Heart left ventricle (tissue), 16 donors: Measurements from ENCODE around the gene ZNF146. TPM values are rescaled to one million over a fixed set of nuclear protein-coding genes. Genes with fewer than 3 reads are reported as not detected.

Experiments
- ATAC-seq, 4 donors: fragments of 200-7000 bp; cut with Tn5 transposase; one replicate each; pipeline ENCODE4 v1.9.1; 2020 to 2022; ENCODE audit warnings: moderate library complexity in 4 of 4, mild to moderate bottlenecking in 3 of 4, moderate number of reproducible peaks in 1 of 4
- DNase-seq, 5 donors: peaks; one replicate each; pipeline ENCODE4 v3.0.0-alpha.2; 2020
- H3K27ac ChIP-seq, 12 donors: fragments of 200-600 bp; sonication (generic) in 4 of 12; one replicate each; pipeline versions ENCODE4 v1.5.0 to v1.8.0; 2016 to 2022; ENCODE audit warnings: mild to moderate bottlenecking in 2 of 12
- H3K27me3 ChIP-seq, 9 donors: fragments of 200-600 bp; sonication (generic) in 2 of 9; one replicate each; pipeline versions ENCODE4 v1.5.1 to v1.8.0; 2016 to 2022; ENCODE audit warnings: mild to moderate bottlenecking in 3 of 9
- H3K36me3 ChIP-seq, 9 donors: fragments of 200-600 bp; sonication (generic) in 2 of 9; one replicate each; pipeline versions ENCODE4 v1.5.0 to v1.8.0; 2018 to 2022; ENCODE audit warnings: mild to moderate bottlenecking in 2 of 9
- H3K4me1 ChIP-seq, 12 donors: fragments of 200-600 bp; sonication (generic) in 4 of 12; one replicate each; pipeline versions ENCODE4 v1.5.0 to v1.8.0; 2016 to 2022; ENCODE audit warnings: mild to moderate bottlenecking in 3 of 12
- H3K4me3 ChIP-seq, 12 donors: fragments of 200-600 bp; sonication (generic) in 4 of 12; one replicate each; pipeline versions ENCODE4 v1.5.0 to v1.8.0; 2017 to 2022; ENCODE audit warnings: mild to moderate bottlenecking in 9 of 12, moderate library complexity in 4 of 12
- H3K9me3 ChIP-seq, 12 donors: fragments of 200-600 bp; sonication (generic) in 4 of 12; one replicate each; pipeline versions ENCODE4 v1.5.0 to v1.8.0; 2016 to 2022; ENCODE audit warnings: mild to moderate bottlenecking in 1 of 12
- CTCF ChIP-seq, 12 donors: fragments of 200-600 bp; sonication (generic) in 4 of 12; IDR thresholded peaks; one replicate each; pipeline versions ENCODE4 v1.5.0 to v1.8.0; 2018 to 2022; ENCODE audit warnings: antibody characterized with exemption in 12 of 12, mild to moderate bottlenecking in 5 of 12
- POLR2A ChIP-seq, 2 donors: fragments of 450-650 bp; IDR thresholded peaks; one replicate each; pipeline ENCODE4 v1.6.1; 2017; ENCODE audit warnings: antibody characterized with exemption in 2 of 2, mild to moderate bottlenecking in 2 of 2, moderate library complexity in 2 of 2
- WGBS, 4 donors: extraction: QIAGEN DNeasy Blood & Tissue Kit in 2 of 4; methylation state at CpG; one replicate each; pipeline versions ENCODE4 v1.1.5 to v1.1.7; 2013 to 2018; 5-methylcytosine and 5-hydroxymethylcytosine counted together
- intact Hi-C, 10 donors: fragments of 100-400 bp; cut with DNase I; formaldehyde crosslinking; loops; one replicate each; pipeline versions ENCODE4 v1.11.1 to v1.14.2; 2022
- polyA plus RNA-seq, 2 donors: library from polyadenylated mRNA; stranded (reverse); fragments of 200-250 nt; gene quantifications; one replicate each; pipeline ENCODE4 v1.2.3, GENCODE V29; 2013
- total RNA-seq, 9 donors: library from RNA; depleted of rRNA in 2 of 9; stranded (reverse); fragments of >200 nt in 2 of 9; fragmentation: NEBNext Ultra II Directional in 3 of 9; extraction: Animal tissue kit (Norgen Biotek cat#: 25700) in 3 of 9; gene quantifications; one replicate each; pipeline versions ENCODE4 v1.1.0 to v1.2.4, GENCODE V29; 2016 to 2023
- donor health status: ischemic (EF 13 %, LVEDD 7.1; RV severe dilation, severe dysfunction).
- donor health status: healthy with polysubstance abuse.
- donor health status: DM: no; HTN: yes; CAD: no.
- donor health status: DM: no; HTN: no; CAD: no.
- donor health status: ischemic (EF 25% LVEDD 6.9; RV normal size, moderate dysfunction).
- donor health status: ischemic (EF 25% LVEDD 5.7; RV mildly dilated, moderate dysfunction).
- donor health status: healthy.
- donor health status: DM: yes; HTN: yes; CAD: no.
- donor health status: ischemic (EF 35%, LVEDD 5.7; RV mildly dilated, moderate dysfunction).
- donor health status: nonischemic (EF 11% LVEDD 7.7; RV severe dilation, severe dysfunction).
- donor health status: DM: yes; HTN: yes; CAD: no.
- donor health status: PGD.
- donor health status: ischemic (EF 29% LVEDD 5.4; RV normal size, mild dysfunction).
- donor health status: nonischemic (EF 23%, LVEDD 6.1; RV moderate dilation, normal function).

ZNF146 gene
- total and polyA plus RNA-seq, 11 donors = 14.1 to 53.7 (median 35.1) TPM

GRCh38 chr19:36259211-36259610 lies 44.3 kb downstream of the ZNF146 start:
- no peak for ATAC-seq
- intact Hi-C loops = no loop called here
- Histone ChIP-seq H3K27ac (no peak overlapping the region), H3K9me3 (no peaks in the 10 kb centered on the region), H3K36me3 (no peaks in the 10 kb centered on the region), H3K4me3 (no peak overlapping the region), H3K27me3 (no peaks in the 10 kb centered on the region), H3K4me1 (peaks cover 0 to 10% (median 0%) of the 10 kb centered on the region in 12 donors)
- DNase-seq = no peak
- 94 to 97% (median 96%) methylated on average over 19 to 20 of the region's 20 CpGs for WGBS, 4 donors
- no peak for TF ChIP-seq POLR2A (IDR thresholded peaks at IDR 0.05)
- no peak for TF ChIP-seq CTCF (IDR thresholded peaks at IDR 0.05)

GRCh38 chr19:36265064-36265463 lies 50.2 kb downstream of the ZNF146 start:
- ATAC-seq = peak in 2 of 4 donors; percentile 68 to 71
- Histone ChIP-seq H3K36me3 (no peaks in the 10 kb centered on the region), H3K4me3 (no peak overlapping the region), H3K27me3 (no peaks in the 10 kb centered on the region), H3K27ac (no peak overlapping the region), H3K4me1 (peaks cover 0 to 3% (median 0%) of the 10 kb centered on the region in 12 donors), H3K9me3 (peaks cover 0 to 9% (median 0%) of the 10 kb centered on the region in 12 donors)
- intact Hi-C loops = no loop called here
- DNase-seq = peak in 1 of 5 donors; percentile 30
- WGBS, 4 donors = 78 to 89% (median 86%) methylated on average over 3 to 4 of the region's 4 CpGs
- no peak for TF ChIP-seq CTCF (IDR thresholded peaks at IDR 0.05)
- no peak for TF ChIP-seq POLR2A (IDR thresholded peaks at IDR 0.05)

- peak overlapping the region in 4 of 12 donors; percentile 54 to 73 (median 66) for H3K27ac ChIP-seq
- H3K4me1 ChIP-seq = peaks cover 0 to 3% (median 0%) of the 10 kb centered on the region in 12 donors
- peak in 2 of 4 donors; percentile 10 to 34 for ATAC-seq
- intact Hi-C loops = no loop called here
- H3K36me3 ChIP-seq = no peaks in the 10 kb centered on the region
- peak overlapping the region in 8 of 12 donors; percentile 17 to 71 (median 30) for H3K4me3 ChIP-seq
- 87 to 97% (median 92%) methylated on average over 30 to 35 of the region's 35 CpGs for WGBS, 4 donors
- DNase-seq = no peak
- no peaks in the 10 kb centered on the region for H3K27me3 ChIP-seq
- no peak for TF ChIP-seq CTCF (IDR thresholded peaks at IDR 0.05)
- TF ChIP-seq POLR2A (IDR thresholded peaks at IDR 0.05) = no peak
- H3K9me3 ChIP-seq = peaks cover 0 to 9% (median 0%) of the 10 kb centered on the region in 12 donors
These were observed 51.0 kb downstream of the ZNF146 start for GRCh38 chr19:36265856-36266374.

GRCh38 chr19:36266375-36266961 lies 51.6 kb downstream of the ZNF146 start:
- Histone ChIP-seq H3K36me3 (no peaks in the 10 kb centered on the region), H3K27me3 (no peaks in the 10 kb centered on the region), H3K4me3 (peak overlapping the region in 8 of 12 donors; percentile 17 to 71 (median 30)), H3K27ac (peak overlapping the region in 4 of 12 donors; percentile 54 to 73 (median 66)), H3K9me3 (peaks cover 0 to 9% (median 0%) of the 10 kb centered on the region in 12 donors), H3K4me1 (peaks cover 0 to 3% (median 0%) of the 10 kb centered on the region in 12 donors)
- DNase-seq (peak in 4 of 5 donors; percentile 81 to 92 (median 84)), ATAC-seq (peak in 2 of 4 donors; percentile 50 to 96)
- intact Hi-C loops = no loop called here
- TF ChIP-seq POLR2A (IDR thresholded peaks at IDR 0.05) (no peak), CTCF (IDR thresholded peaks at IDR 0.05) (no peak)
- WGBS, 4 donors = 74 to 95% (median 87%) methylated on average over 42 to 50 of the region's 50 CpGs
